Lower leg skin (tissue), 3 donors: ENCODE measurements around the gene OR6M1.

Experiments used
- POLR2A ChIP-seq, 2 donors: fragments of 450-650 bp; IDR thresholded peaks; one replicate each; pipeline ENCODE4 v1.6.1; 2016 to 2017; ENCODE audit warnings: antibody characterized with exemption in 2 of 2, mild to moderate bottlenecking in 1 of 2, moderate library complexity in 1 of 2
- TF ChIP-seq, protein P1 (sequence below), 3 donors: fragments of 450-650 bp; IDR thresholded peaks; one replicate each; pipeline ENCODE4 v1.5.1; 2016; ENCODE audit warnings: antibody characterized with exemption in 3 of 3, mild to moderate bottlenecking in 3 of 3, moderate library complexity in 2 of 3

DNA sequence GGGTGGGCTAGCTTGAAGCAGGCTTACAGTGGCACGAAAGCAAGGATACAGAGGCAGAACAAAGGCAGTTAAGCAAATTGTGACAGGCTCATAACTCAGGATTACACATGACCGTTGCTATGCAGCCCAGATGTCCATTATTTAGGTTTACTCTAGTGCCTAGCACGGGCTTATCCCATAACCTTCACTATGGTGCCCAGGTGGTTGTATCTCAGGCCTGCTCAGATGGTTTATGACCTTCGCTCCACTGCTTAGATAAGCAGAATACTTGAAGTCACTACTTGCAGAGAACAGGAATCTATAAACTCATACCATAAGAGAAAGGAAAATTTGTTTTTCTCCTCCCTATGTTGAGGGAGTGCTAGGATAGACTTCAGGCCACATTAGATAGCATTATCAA, 9.0 kb downstream of the OR6M1 start:
- TF ChIP-seq, protein P1, sequence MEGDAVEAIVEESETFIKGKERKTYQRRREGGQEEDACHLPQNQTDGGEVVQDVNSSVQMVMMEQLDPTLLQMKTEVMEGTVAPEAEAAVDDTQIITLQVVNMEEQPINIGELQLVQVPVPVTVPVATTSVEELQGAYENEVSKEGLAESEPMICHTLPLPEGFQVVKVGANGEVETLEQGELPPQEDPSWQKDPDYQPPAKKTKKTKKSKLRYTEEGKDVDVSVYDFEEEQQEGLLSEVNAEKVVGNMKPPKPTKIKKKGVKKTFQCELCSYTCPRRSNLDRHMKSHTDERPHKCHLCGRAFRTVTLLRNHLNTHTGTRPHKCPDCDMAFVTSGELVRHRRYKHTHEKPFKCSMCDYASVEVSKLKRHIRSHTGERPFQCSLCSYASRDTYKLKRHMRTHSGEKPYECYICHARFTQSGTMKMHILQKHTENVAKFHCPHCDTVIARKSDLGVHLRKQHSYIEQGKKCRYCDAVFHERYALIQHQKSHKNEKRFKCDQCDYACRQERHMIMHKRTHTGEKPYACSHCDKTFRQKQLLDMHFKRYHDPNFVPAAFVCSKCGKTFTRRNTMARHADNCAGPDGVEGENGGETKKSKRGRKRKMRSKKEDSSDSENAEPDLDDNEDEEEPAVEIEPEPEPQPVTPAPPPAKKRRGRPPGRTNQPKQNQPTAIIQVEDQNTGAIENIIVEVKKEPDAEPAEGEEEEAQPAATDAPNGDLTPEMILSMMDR (IDR thresholded peaks at IDR 0.05), result no peak
- TF ChIP-seq POLR2A (IDR thresholded peaks at IDR 0.05), result no peak
